Measurements from ENCODE around the gene RBP4.

Gene RBP4

DNA sequence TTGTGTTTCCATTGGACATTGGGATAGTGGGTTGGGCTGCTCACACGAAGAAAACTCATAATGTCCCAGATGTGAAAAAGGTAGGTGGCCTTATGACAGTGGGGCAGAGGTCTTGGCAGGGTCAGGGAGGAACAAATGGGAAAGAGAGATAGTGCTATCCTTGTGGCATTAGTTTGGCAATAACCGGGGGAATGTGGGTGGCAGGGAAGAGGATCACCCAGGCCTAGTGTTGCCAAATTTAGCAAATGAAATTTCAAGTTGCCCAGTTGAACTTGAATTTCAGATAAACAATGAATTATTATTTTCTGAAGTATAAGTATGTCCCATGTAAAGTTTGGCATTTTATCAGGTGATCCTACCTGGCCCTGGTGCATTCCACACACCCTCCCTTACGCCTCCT is 12.1 kb upstream of the RBP4 start:
- H3K4me1 ChIP-seq (ENCODE audit: control insufficient read depth in 1 of 2, insufficient read depth in 2 of 2, low read length in 2 of 2), result no peaks in the 10 kb centered on the region

DNA sequence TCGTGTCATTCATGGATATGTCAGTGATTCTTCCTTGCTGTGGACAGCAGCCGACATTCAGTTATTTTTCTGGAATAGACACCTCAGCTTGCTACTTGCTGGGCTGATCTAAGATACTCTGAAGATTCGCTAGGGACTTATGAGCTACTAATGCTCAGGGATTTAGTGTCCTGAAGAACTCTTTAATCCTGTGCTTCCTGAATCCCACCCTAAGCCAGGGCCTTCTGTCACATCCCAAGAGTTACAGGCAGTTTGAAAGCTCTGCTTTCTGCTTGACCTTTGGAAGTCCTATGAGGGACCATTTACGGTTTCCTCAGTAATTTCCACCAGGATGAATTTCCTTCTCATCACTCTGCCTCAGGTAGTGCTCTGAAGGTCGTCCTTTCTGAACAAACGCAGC is 11.3 kb upstream of the RBP4 start, which contains the start of gene PDE6C:
Gene PDE6C, plus strand, starts transcription at position 227 of the 400 bp plus-strand sequence. CDS start 189 bp downstream, outside the sequence.
- no peaks in the 10 kb centered on the region for H3K9me3 ChIP-seq (ENCODE audit: control insufficient read depth in 1 of 2, low read length in 2 of 2)
- peaks cover 0 to 4% of the 10 kb centered on the region in 2 donors for H3K27me3 ChIP-seq (ENCODE audit: control insufficient read depth in 1 of 2, insufficient read depth in 2 of 2, low read length in 2 of 2)
- H3K36me3 ChIP-seq (ENCODE audit: control insufficient read depth in 1 of 2, insufficient read depth in 2 of 2, low read length in 2 of 2), result no peaks in the 10 kb centered on the region
- H3K4me1 ChIP-seq (ENCODE audit: control insufficient read depth in 1 of 2, insufficient read depth in 2 of 2, low read length in 2 of 2), result no peaks in the 10 kb centered on the region
- H3K9ac ChIP-seq (ENCODE audit: low read depth in 1 of 2, low read length in 2 of 2), result no peak within 1 kb of the TSS
- H3K27ac ChIP-seq (ENCODE audit: low read depth, low read length), result no peak within 1 kb of the TSS
- H3K4me3 ChIP-seq (ENCODE audit: low read depth in 1 of 2, low read length in 2 of 2), result no peak within 1 kb of the TSS

More for the DNA sequence above, 12.1 kb upstream of the RBP4 start:
- Histone ChIP-seq H3K9ac (ENCODE audit: low read depth in 1 of 2, low read length in 2 of 2) (no peak overlapping the region), H3K27me3 (ENCODE audit: control insufficient read depth in 1 of 2, insufficient read depth in 2 of 2, low read length in 2 of 2) (peaks cover 0 to 4% of the 10 kb centered on the region in 2 donors), H3K36me3 (ENCODE audit: control insufficient read depth in 1 of 2, insufficient read depth in 2 of 2, low read length in 2 of 2) (no peaks in the 10 kb centered on the region), H3K9me3 (ENCODE audit: control insufficient read depth in 1 of 2, low read length in 2 of 2) (no peaks in the 10 kb centered on the region), H3K4me3 (ENCODE audit: low read depth in 1 of 2, low read length in 2 of 2) (no peak overlapping the region), H3K27ac (ENCODE audit: low read depth, low read length) (no peak overlapping the region)

GRCh38 chr10:93608421-93608820 is 7.4 kb upstream of the RBP4 start:
- no peaks in the 10 kb centered on the region for H3K9me3 ChIP-seq (ENCODE audit: control insufficient read depth in 1 of 2, low read length in 2 of 2)

GRCh38 chr10:93604146-93604545 is 3.1 kb upstream of the RBP4 start:
- peaks cover 0 to 8% of the 10 kb centered on the region in 2 donors for H3K4me1 ChIP-seq (ENCODE audit: control insufficient read depth in 1 of 2, insufficient read depth in 2 of 2, low read length in 2 of 2)
- H3K27ac ChIP-seq (ENCODE audit: low read depth, low read length), result no peak overlapping the region
- peaks cover 31 to 32% of the 10 kb centered on the region in 2 donors for H3K27me3 ChIP-seq (ENCODE audit: control insufficient read depth in 1 of 2, insufficient read depth in 2 of 2, low read length in 2 of 2)
- H3K36me3 ChIP-seq (ENCODE audit: control insufficient read depth in 1 of 2, insufficient read depth in 2 of 2, low read length in 2 of 2), result no peaks in the 10 kb centered on the region
- no peaks in the 10 kb centered on the region for H3K9me3 ChIP-seq (ENCODE audit: control insufficient read depth in 1 of 2, low read length in 2 of 2)
- no peak overlapping the region for H3K9ac ChIP-seq (ENCODE audit: low read depth in 1 of 2, low read length in 2 of 2)
- H3K4me3 ChIP-seq (ENCODE audit: low read depth in 1 of 2, low read length in 2 of 2), result no peak overlapping the region

More at GRCh38 chr10:93608421-93608820, 7.4 kb upstream of the RBP4 start:
- Histone ChIP-seq H3K27ac (ENCODE audit: low read depth, low read length) (no peak overlapping the region), H3K9ac (ENCODE audit: low read depth in 1 of 2, low read length in 2 of 2) (no peak overlapping the region), H3K27me3 (ENCODE audit: control insufficient read depth in 1 of 2, insufficient read depth in 2 of 2, low read length in 2 of 2) (peaks cover 0 to 7% of the 10 kb centered on the region in 2 donors), H3K36me3 (ENCODE audit: control insufficient read depth in 1 of 2, insufficient read depth in 2 of 2, low read length in 2 of 2) (no peaks in the 10 kb centered on the region), H3K4me1 (ENCODE audit: control insufficient read depth in 1 of 2, insufficient read depth in 2 of 2, low read length in 2 of 2) (no peaks in the 10 kb centered on the region), H3K4me3 (ENCODE audit: low read depth in 1 of 2, low read length in 2 of 2) (no peak overlapping the region)

GRCh38 chr10:93603023-93603422 is 2.0 kb upstream of the RBP4 start:
- Histone ChIP-seq H3K4me3 (ENCODE audit: low read depth in 1 of 2, low read length in 2 of 2) (no peak overlapping the region), H3K9me3 (ENCODE audit: control insufficient read depth in 1 of 2, low read length in 2 of 2) (no peaks in the 10 kb centered on the region), H3K27ac (ENCODE audit: low read depth, low read length) (no peak overlapping the region), H3K27me3 (ENCODE audit: control insufficient read depth in 1 of 2, insufficient read depth in 2 of 2, low read length in 2 of 2) (peaks cover 30 to 31% of the 10 kb centered on the region in 2 donors), H3K36me3 (ENCODE audit: control insufficient read depth in 1 of 2, insufficient read depth in 2 of 2, low read length in 2 of 2) (no peaks in the 10 kb centered on the region), H3K4me1 (ENCODE audit: control insufficient read depth in 1 of 2, insufficient read depth in 2 of 2, low read length in 2 of 2) (peaks cover 0 to 8% of the 10 kb centered on the region in 2 donors), H3K9ac (ENCODE audit: low read depth in 1 of 2, low read length in 2 of 2) (no peak overlapping the region)

GRCh38 chr10:93601774-93602162 is 733 bp upstream of the RBP4 start:
- Histone ChIP-seq H3K9me3 (ENCODE audit: control insufficient read depth in 1 of 2, low read length in 2 of 2) (no peaks in the 10 kb centered on the region), H3K27ac (ENCODE audit: low read depth, low read length) (no peak overlapping the region), H3K36me3 (ENCODE audit: control insufficient read depth in 1 of 2, insufficient read depth in 2 of 2, low read length in 2 of 2) (no peaks in the 10 kb centered on the region), H3K9ac (ENCODE audit: low read depth in 1 of 2, low read length in 2 of 2) (no peak overlapping the region), H3K4me3 (ENCODE audit: low read depth in 1 of 2, low read length in 2 of 2) (peak overlapping the region; percentile 31 to 46), H3K4me1 (ENCODE audit: control insufficient read depth in 1 of 2, insufficient read depth in 2 of 2, low read length in 2 of 2) (peaks cover 0 to 8% of the 10 kb centered on the region in 2 donors), H3K27me3 (ENCODE audit: control insufficient read depth in 1 of 2, insufficient read depth in 2 of 2, low read length in 2 of 2) (peaks cover 30 to 31% of the 10 kb centered on the region in 2 donors)

- no peaks in the 10 kb centered on the region for H3K36me3 ChIP-seq (ENCODE audit: control insufficient read depth in 1 of 2, insufficient read depth in 2 of 2, low read length in 2 of 2)
- no peak overlapping the region for H3K4me3 ChIP-seq (ENCODE audit: low read depth in 1 of 2, low read length in 2 of 2)
- H3K27me3 ChIP-seq (ENCODE audit: control insufficient read depth in 1 of 2, insufficient read depth in 2 of 2, low read length in 2 of 2), result peaks cover 30 to 31% of the 10 kb centered on the region in 2 donors
- peaks cover 0 to 8% of the 10 kb centered on the region in 2 donors for H3K4me1 ChIP-seq (ENCODE audit: control insufficient read depth in 1 of 2, insufficient read depth in 2 of 2, low read length in 2 of 2)
- H3K9ac ChIP-seq (ENCODE audit: low read depth in 1 of 2, low read length in 2 of 2), result no peak overlapping the region
- no peaks in the 10 kb centered on the region for H3K9me3 ChIP-seq (ENCODE audit: control insufficient read depth in 1 of 2, low read length in 2 of 2)
- H3K27ac ChIP-seq (ENCODE audit: low read depth, low read length), result no peak overlapping the region
Measured at GRCh38 chr10:93600446-93601145, 439 bp downstream of the RBP4 start.

GRCh38 chr10:93599778-93600177 is 1.3 kb downstream of the RBP4 start:
- no peaks in the 10 kb centered on the region for H3K36me3 ChIP-seq (ENCODE audit: control insufficient read depth in 1 of 2, insufficient read depth in 2 of 2, low read length in 2 of 2)
- no peak overlapping the region for H3K27ac ChIP-seq (ENCODE audit: low read depth, low read length)
- peaks cover 30 to 31% of the 10 kb centered on the region in 2 donors for H3K27me3 ChIP-seq (ENCODE audit: control insufficient read depth in 1 of 2, insufficient read depth in 2 of 2, low read length in 2 of 2)
- H3K9me3 ChIP-seq (ENCODE audit: control insufficient read depth in 1 of 2, low read length in 2 of 2), result no peaks in the 10 kb centered on the region
- H3K4me3 ChIP-seq (ENCODE audit: low read depth in 1 of 2, low read length in 2 of 2), result no peak overlapping the region
- no peak overlapping the region for H3K9ac ChIP-seq (ENCODE audit: low read depth in 1 of 2, low read length in 2 of 2)
- peaks cover 0 to 8% of the 10 kb centered on the region in 2 donors for H3K4me1 ChIP-seq (ENCODE audit: control insufficient read depth in 1 of 2, insufficient read depth in 2 of 2, low read length in 2 of 2)

DNA sequence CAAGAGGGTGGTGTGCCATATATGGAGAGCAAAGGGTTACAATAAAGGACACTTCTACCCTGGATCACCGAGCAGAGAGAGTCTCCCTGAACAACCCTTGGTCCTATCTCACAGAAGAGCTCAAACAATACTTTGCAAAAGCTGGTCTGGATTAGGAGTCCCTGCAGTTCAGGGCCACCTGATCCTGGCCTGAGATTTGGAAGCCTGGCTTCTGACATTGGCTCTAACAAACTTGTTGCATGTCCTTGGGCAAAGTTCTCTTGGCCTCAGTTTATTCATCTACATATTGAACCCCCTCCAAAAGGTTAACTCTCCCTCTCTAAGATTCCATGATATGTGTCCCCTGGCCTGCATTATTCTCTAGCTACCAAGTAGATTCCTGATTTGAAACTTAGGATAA is 1.7 kb downstream of the RBP4 start:
- no peak overlapping the region for H3K4me3 ChIP-seq (ENCODE audit: low read depth in 1 of 2, low read length in 2 of 2)
- no peaks in the 10 kb centered on the region for H3K36me3 ChIP-seq (ENCODE audit: control insufficient read depth in 1 of 2, insufficient read depth in 2 of 2, low read length in 2 of 2)
- H3K4me1 ChIP-seq (ENCODE audit: control insufficient read depth in 1 of 2, insufficient read depth in 2 of 2, low read length in 2 of 2), result peaks cover 0 to 8% of the 10 kb centered on the region in 2 donors

GRCh38 chr10:93598157-93598556 is 2.9 kb downstream of the RBP4 start:
- Histone ChIP-seq H3K9ac (ENCODE audit: low read depth in 1 of 2, low read length in 2 of 2) (no peak overlapping the region), H3K4me1 (ENCODE audit: control insufficient read depth in 1 of 2, insufficient read depth in 2 of 2, low read length in 2 of 2) (peaks cover 0 to 8% of the 10 kb centered on the region in 2 donors), H3K36me3 (ENCODE audit: control insufficient read depth in 1 of 2, insufficient read depth in 2 of 2, low read length in 2 of 2) (no peaks in the 10 kb centered on the region), H3K27ac (ENCODE audit: low read depth, low read length) (no peak overlapping the region), H3K4me3 (ENCODE audit: low read depth in 1 of 2, low read length in 2 of 2) (no peak overlapping the region), H3K9me3 (ENCODE audit: control insufficient read depth in 1 of 2, low read length in 2 of 2) (no peaks in the 10 kb centered on the region), H3K27me3 (ENCODE audit: control insufficient read depth in 1 of 2, insufficient read depth in 2 of 2, low read length in 2 of 2) (peaks cover 27 to 30% of the 10 kb centered on the region in 2 donors)

More for the DNA sequence above, 1.7 kb downstream of the RBP4 start:
- Histone ChIP-seq H3K27me3 (ENCODE audit: control insufficient read depth in 1 of 2, insufficient read depth in 2 of 2, low read length in 2 of 2) (peaks cover 30 to 31% of the 10 kb centered on the region in 2 donors), H3K9ac (ENCODE audit: low read depth in 1 of 2, low read length in 2 of 2) (no peak overlapping the region), H3K27ac (ENCODE audit: low read depth, low read length) (no peak overlapping the region), H3K9me3 (ENCODE audit: control insufficient read depth in 1 of 2, low read length in 2 of 2) (no peaks in the 10 kb centered on the region)
